Coronary artery (tissue), 2 donors: Measurements from ENCODE around the gene EPAS1.
A peak's percentile ranks its signal among the peaks of the same experiment; 100 is the strongest.

Experiments used
- DNase-seq: peaks from one replicate; pipeline ENCODE4 v3.0.0-alpha.2; 2017; ENCODE audit warnings: low spot score
- H3K27ac ChIP-seq, 2 donors: fragments of 200-600 bp; sonication (generic); one replicate each; pipeline ENCODE4 v1.5.1; 2016 to 2019
- H3K4me3 ChIP-seq: fragments of 200-600 bp; sonication (generic); 2 replicates; pipeline ENCODE4 v1.5.1; 2016; ENCODE audit warnings: mild to moderate bottlenecking, moderate library complexity
- CTCF ChIP-seq: fragments of 200-600 bp; sonication (generic); IDR thresholded peaks from one replicate; pipeline ENCODE4 v1.5.1; 2019; ENCODE audit warnings: antibody characterized with exemption

EPAS1 gene

DNA sequence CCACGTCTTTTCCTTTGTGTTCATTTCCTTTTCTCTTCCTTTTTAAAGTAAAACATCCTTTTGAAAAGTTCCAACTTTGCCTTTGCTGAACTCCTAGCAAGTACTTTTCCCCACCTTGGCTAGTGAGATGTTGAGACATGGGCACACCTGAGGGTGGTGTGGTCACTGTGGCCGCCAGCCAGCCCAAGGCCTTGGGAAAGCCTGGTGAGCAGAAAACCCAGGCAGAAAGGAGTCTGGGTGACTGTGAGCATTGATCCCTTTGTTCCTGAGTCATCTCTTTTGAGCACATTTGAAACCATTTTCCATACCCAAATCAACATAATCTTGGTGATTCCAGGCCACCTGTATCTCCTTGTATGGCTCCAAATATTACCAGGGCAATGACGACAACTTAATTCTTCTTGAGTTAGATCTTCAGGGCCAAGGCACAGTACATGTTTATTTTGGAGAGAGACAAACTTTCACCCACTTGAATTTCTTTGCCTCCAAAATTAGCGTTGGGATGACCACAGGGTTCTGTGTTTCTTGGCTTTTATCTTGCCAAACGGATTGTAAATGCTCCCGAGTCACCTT is 14.5 kb downstream of the EPAS1 start:
- H3K27ac ChIP-seq = peak overlapping the region; percentile 94 to 98

DNA sequence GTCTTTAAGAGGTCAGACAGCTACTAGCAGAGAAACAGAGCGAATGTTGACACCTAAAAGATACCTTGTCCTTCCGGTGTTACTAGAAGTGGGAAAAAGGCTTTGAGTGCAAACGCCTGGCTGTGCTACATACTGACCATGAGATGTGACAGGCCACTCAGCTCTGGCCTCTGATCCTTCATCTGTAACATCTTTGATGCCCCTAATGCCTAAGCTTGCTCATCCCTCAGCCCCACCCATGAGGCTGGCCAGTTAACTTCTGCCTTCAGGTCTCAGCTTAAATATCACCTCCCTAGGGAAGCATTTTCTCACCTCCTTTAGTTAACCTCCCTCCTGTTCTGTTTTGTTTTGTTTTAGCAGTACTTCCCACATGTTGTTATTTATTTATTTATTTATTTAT is 15.9 kb downstream of the EPAS1 start:
- H3K4me3 ChIP-seq = no peak overlapping the region
- peak overlapping the region; percentile 94 to 98 for H3K27ac ChIP-seq
- no peak for DNase-seq
- TF ChIP-seq CTCF = no peak

More for the DNA sequence above, 14.5 kb downstream of the EPAS1 start:
- no peak for TF ChIP-seq CTCF
- no peak for DNase-seq
- no peak overlapping the region for H3K4me3 ChIP-seq

DNA sequence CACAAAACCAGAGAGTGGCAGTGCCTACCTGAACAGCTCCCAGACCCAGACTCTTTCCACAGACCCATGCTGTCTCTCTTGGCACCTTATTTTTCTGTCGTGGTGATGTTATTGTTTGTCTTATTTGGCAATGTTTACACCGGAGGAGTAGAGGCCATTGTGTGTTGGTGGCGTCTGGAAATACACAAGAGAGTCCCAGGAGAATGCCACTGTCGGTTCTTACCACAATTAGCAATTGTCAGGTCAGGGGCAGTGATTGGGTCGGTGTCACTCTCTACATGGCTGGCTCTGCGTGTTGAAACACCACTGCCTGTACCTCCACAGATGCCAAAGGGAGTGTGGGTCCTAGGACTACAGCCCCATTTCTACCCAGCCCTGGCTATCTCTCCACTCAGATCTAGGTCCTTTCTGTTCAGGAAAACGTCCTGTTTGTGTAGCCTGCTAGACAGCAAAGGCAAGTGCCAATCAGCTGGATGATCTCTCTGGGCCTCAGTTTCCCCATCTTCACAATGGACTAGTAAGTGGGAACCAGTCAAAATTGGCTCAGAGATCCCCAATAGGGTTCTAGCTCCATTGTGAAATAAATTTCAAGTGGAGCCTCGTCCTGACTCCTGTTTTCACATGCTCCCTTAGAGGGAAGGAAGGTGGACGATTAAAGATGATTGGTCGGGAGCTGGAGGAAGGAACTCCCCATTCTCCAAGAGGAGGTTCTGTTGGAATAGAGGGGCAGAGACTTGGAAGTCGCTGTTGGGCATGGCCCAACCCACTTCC is 17.0 kb downstream of the EPAS1 start:
- peak overlapping the region; percentile 33 for H3K4me3 ChIP-seq
- TF ChIP-seq CTCF = no peak
- DNase-seq = no peak
- peak overlapping the region; percentile 87 to 98 for H3K27ac ChIP-seq

DNA sequence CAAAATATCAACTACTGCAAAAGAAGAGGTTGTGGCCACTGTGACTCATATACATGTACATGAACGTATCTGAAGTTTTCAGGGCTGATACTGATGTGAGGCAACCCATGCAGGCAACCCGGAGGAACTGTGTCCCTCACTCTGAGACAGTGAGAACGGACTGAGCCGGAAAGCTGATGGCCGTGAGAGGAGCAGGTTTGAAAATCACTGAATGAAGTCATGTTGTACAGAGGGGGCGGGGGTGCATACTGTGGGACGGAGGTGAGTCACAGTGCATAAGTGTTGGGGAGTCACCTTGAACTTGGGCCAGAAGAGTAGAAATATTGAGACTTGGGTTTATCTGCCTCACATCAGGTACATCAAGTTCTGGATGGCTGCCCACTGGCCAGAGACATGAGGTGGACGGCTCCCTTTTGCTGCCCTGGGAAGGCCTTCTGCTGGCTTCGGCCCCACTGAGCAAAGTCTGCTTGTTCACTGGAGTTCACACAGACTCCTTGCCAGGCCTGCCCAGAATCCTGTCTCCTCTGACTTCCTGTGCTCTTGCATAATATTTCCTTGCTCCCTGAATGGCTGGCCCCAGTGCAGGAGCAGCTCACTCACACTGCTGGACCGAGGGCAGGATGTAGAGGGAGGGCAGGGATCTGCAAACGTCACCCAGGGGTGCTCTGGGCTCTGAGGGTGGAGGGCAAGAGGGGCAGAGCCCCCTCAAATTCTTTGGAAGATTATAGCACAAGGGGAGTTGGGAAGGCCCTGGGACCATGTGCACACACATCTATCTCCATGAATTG is 18.1 kb downstream of the EPAS1 start:
- Histone ChIP-seq H3K27ac (peak overlapping the region; percentile 87 to 98), H3K4me3 (peak overlapping the region; percentile 33)
- no peak for TF ChIP-seq CTCF
- peak; percentile 97 for DNase-seq

- DNase-seq = no peak
- Histone ChIP-seq H3K27ac (peak overlapping the region; percentile 87 to 98), H3K4me3 (no peak overlapping the region)
- TF ChIP-seq CTCF = no peak
Measured at GRCh38 chr2:46317094-46317486, 19.9 kb downstream of the EPAS1 start.

DNA sequence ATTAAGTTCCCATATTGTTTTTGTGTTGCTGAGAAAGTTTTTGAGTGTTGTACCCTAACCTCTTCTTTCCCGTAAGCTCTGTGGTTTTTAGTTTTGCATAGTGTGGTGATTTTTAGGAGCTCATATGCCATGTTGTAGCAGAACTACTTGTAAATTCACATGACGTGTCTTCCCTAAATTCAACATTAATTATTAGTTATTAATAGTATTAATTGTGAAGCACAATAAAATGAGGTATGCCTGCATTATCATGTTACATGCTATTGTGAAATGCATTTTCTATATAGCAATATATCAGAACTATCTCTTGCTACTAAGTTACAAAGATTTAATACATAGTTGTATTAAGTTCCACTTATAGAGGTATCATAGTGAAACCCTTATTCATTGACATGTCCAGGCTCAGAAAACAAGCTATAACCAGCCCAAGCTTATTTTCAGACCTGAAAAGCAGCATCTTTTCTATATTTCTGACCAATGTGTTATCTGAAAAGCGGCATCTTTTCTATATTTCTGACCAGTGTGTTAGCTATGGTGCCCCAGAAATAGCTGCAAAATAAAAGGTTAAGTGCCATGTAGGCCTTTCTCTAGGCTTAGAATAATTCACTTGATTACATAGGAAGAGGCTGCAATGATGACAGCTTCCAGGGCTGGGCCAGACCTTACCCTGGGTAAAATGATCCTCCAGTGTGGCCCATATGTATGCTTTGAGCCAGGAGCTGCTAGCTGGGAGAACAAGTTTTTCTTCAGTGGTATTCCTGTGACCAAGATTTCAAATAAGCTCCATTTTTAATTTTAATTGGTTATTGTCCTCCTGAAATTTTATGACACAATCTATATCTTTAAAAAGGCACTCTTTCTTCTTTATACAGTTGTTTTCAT is 21.6 kb downstream of the EPAS1 start:
- H3K27ac ChIP-seq = peak overlapping the region; percentile 63 to 72
- no peak overlapping the region for H3K4me3 ChIP-seq
- no peak for TF ChIP-seq CTCF
- DNase-seq = no peak
